Measurements from ENCODE around the gene PYCR2.
A peak's percentile ranks its signal among the peaks of the same experiment; 100 is the strongest.

Gene PYCR2

DNA sequence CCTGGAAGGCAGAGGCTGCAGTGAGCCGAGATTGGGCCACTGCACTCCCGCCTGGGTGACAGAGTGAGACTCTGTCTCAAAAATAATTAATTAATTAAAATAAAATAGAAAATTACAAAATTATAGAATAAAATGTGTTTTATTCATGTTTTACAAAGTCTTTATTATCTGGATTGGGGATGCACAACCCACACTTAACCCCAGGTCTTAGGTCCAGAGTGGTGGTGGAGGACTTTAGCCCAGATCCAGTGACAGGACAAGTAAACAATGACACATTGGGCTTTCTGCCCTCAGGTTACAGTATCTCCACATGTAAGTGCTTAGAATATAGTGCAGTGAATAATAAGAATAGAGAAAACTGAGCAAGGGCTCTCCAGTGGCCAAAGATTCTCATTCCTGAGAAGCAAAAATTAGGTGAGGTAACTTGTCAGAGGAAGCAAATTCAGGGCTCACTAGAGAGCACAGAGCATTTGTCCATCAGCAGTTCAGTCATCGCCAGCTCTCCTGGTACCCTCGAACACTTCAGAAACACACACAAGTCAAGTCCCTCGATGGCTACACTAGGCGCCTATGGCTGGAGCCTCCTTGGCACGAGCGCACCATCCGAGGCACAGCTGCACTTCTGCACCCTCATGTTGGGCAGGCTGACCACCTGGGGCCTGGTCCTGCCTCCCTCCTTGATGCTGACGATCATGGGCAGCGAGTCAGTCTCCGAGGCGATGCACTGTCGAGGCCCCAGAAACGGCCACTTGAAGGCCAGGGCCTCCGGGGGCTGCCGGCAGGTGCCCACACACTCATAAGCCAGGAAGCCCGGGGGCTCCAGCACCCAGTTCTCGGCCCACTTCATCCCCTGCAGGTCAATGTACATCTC is 37.7 kb downstream of the PYCR2 start:
- no peak overlapping the region for H2BK5ac ChIP-seq (ENCODE audit: low read length)
- no peak overlapping the region for H2BK120ac ChIP-seq (ENCODE audit: low read depth, low read length)
- no peak overlapping the region for H2AFZ ChIP-seq (ENCODE audit: low read length)
- no peak overlapping the region for H2BK15ac ChIP-seq (ENCODE audit: low read length)
- no peak overlapping the region for H3K9ac ChIP-seq (ENCODE audit: low read depth, low read length, poor library complexity)
- H4K91ac ChIP-seq (ENCODE audit: low read depth, low read length, poor library complexity) = no peak overlapping the region
- H3K9me3 ChIP-seq (replicated peaks in 1 of 2; ENCODE audit: control insufficient read depth in 2 of 2, insufficient read depth in 1 of 2, low read depth in 1 of 2, low read length in 2 of 2) = no peaks in the 10 kb centered on the region
- no peaks in the 10 kb centered on the region for H3K79me1 ChIP-seq (ENCODE audit: low read depth, low read length)
- peak overlapping the region; percentile 99 for H3K23ac ChIP-seq (ENCODE audit: low read depth, low read length, poor library complexity)
- H3K27ac ChIP-seq (replicated peaks; ENCODE audit: low read length) = no peak overlapping the region
- H3K36me3 ChIP-seq (replicated peaks in 1 of 2; ENCODE audit: control insufficient read depth in 2 of 2, insufficient read depth in 2 of 2, low read length in 2 of 2) = no peaks in the 10 kb centered on the region
- H3K4ac ChIP-seq (ENCODE audit: low read length) = no peak overlapping the region
- WGBS, 2 donors (ENCODE audit: extremely low coverage in 2 of 2, insufficient read length in 2 of 2, insufficient replicate concordance in 1 of 2) = no CpG with 5 or more reads among the region's 19 CpGs
- H3K4me2 ChIP-seq (ENCODE audit: insufficient read depth, low read length, poor library complexity, severe bottlenecking) = no peak overlapping the region
- no peak overlapping the region for H3K4me3 ChIP-seq (ENCODE audit: low read length in 2 of 2)
- no peak overlapping the region for H2AK5ac ChIP-seq (ENCODE audit: low read depth, low read length)
- H3K18ac ChIP-seq (ENCODE audit: low read length) = no peak overlapping the region
- H2BK12ac ChIP-seq (ENCODE audit: low read length) = no peak overlapping the region
- peaks cover 5 to 14% of the 10 kb centered on the region in 2 donors for H3K4me1 ChIP-seq (ENCODE audit: control insufficient read depth in 2 of 2, insufficient read depth in 1 of 2, low read depth in 1 of 2, low read length in 2 of 2)
- peaks cover 0 to 31% (median 2%) of the 10 kb centered on the region in 3 experiments for H3K27me3 ChIP-seq (ENCODE audit: control insufficient read depth in 3 of 3, insufficient read depth in 3 of 3, low read depth in 1 of 3, low read length in 3 of 3)
- DNase-seq (ENCODE audit: low spot score) = no peak
- no peak overlapping the region for H3K14ac ChIP-seq (ENCODE audit: low read length)
- H4K8ac ChIP-seq (ENCODE audit: low read depth, low read length) = no peak overlapping the region

DNA sequence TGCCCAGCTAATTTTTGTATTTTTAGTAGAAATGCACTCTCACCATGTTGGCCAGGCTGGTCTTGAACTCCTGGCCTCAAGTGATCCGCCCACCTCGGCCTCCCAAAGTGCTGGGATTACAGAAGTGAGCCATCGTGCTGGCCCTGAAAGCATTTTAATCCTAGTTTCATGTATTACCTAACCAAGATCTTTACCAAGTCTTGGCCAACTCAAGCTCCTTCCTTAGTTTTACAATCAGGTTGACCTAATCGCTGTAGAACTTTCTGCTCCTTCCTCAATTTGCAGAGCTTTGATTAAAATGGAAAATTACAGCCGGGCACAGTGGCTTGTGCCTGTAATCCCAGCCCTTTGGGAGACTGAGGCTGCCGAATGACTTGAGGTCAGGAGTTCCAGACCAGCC is 38.7 kb downstream of the PYCR2 start:
- DNase-seq (ENCODE audit: low spot score) = no peak
- Histone ChIP-seq H3K79me1 (ENCODE audit: low read depth, low read length) (no peaks in the 10 kb centered on the region), H3K14ac (ENCODE audit: low read length) (no peak overlapping the region), H2BK12ac (ENCODE audit: low read length) (no peak overlapping the region), H3K27ac (replicated peaks; ENCODE audit: low read length) (no peak overlapping the region), H3K36me3 (replicated peaks in 1 of 2; ENCODE audit: control insufficient read depth in 2 of 2, insufficient read depth in 2 of 2, low read length in 2 of 2) (no peaks in the 10 kb centered on the region), H4K8ac (ENCODE audit: low read depth, low read length) (no peak overlapping the region), H2BK15ac (ENCODE audit: low read length) (no peak overlapping the region), H3K4me3 (ENCODE audit: low read length in 2 of 2) (no peak overlapping the region), H3K27me3 (ENCODE audit: control insufficient read depth in 3 of 3, insufficient read depth in 3 of 3, low read depth in 1 of 3, low read length in 3 of 3) (peaks cover 0 to 32% (median 2%) of the 10 kb centered on the region in 3 experiments), H3K4me1 (ENCODE audit: control insufficient read depth in 2 of 2, insufficient read depth in 1 of 2, low read depth in 1 of 2, low read length in 2 of 2) (peaks cover 8 to 18% of the 10 kb centered on the region in 2 donors), H3K4ac (ENCODE audit: low read length) (no peak overlapping the region), H3K4me2 (ENCODE audit: insufficient read depth, low read length, poor library complexity, severe bottlenecking) (no peak overlapping the region), H2BK5ac (ENCODE audit: low read length) (no peak overlapping the region), H2AK5ac (ENCODE audit: low read depth, low read length) (no peak overlapping the region), H4K91ac (ENCODE audit: low read depth, low read length, poor library complexity) (no peak overlapping the region), H3K23ac (ENCODE audit: low read depth, low read length, poor library complexity) (peak overlapping the region; percentile 91), H2AFZ (ENCODE audit: low read length) (no peak overlapping the region), H2BK120ac (ENCODE audit: low read depth, low read length) (no peak overlapping the region), H3K18ac (ENCODE audit: low read length) (no peak overlapping the region), H3K9ac (ENCODE audit: low read depth, low read length, poor library complexity) (no peak overlapping the region), H3K9me3 (replicated peaks in 1 of 2; ENCODE audit: control insufficient read depth in 2 of 2, insufficient read depth in 1 of 2, low read depth in 1 of 2, low read length in 2 of 2) (no peaks in the 10 kb centered on the region)
- no CpG with 5 or more reads among the region's 6 CpGs for WGBS, 2 donors (ENCODE audit: extremely low coverage in 2 of 2, insufficient read length in 2 of 2, insufficient replicate concordance in 1 of 2)

DNA sequence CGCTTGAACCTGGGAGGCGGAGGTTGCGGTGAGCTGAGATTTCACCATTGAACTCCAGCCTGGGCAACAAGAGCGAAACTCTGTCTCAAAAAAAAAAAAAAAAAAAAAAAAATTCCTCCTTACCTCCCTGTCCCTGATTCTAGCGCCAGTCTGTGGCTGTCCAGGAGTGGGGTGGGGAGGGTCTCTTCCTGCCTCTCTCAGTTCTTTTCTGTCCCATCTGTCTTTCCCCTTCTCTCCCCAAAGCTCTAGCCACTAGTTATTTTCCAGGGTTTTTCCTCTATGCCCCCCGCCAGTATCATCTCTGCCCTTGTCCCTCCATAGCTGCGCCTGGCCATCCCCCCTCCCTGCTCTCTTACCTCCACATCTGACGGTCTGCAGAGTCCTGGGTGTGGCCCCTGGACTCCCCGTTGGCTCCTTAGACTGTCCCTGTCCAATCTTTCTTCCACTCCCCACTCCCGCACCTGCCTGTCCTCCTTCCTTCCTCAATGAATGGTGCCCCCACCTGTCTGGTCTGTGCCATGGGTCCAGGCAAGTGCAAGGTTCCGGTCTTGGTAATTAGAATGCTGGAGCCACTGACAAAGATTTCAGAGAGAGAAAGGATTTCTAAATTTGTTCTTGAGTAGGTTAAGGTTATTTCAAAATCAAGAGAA is 40.3 kb downstream of the PYCR2 start:
- Histone ChIP-seq H3K27ac (replicated peaks; ENCODE audit: low read length) (no peak overlapping the region), H2BK120ac (ENCODE audit: low read depth, low read length) (no peak overlapping the region), H3K27me3 (ENCODE audit: control insufficient read depth in 3 of 3, insufficient read depth in 3 of 3, low read depth in 1 of 3, low read length in 3 of 3) (peaks cover 0 to 36% (median 2%) of the 10 kb centered on the region in 3 experiments), H2BK12ac (ENCODE audit: low read length) (no peak overlapping the region), H2BK5ac (ENCODE audit: low read length) (no peak overlapping the region), H3K18ac (ENCODE audit: low read length) (no peak overlapping the region), H3K14ac (ENCODE audit: low read length) (peak overlapping the region; percentile 14), H3K9me3 (replicated peaks in 1 of 2; ENCODE audit: control insufficient read depth in 2 of 2, insufficient read depth in 1 of 2, low read depth in 1 of 2, low read length in 2 of 2) (no peaks in the 10 kb centered on the region), H3K23ac (ENCODE audit: low read depth, low read length, poor library complexity) (peak overlapping the region; percentile 90), H3K4me2 (ENCODE audit: insufficient read depth, low read length, poor library complexity, severe bottlenecking) (no peak overlapping the region), H4K91ac (ENCODE audit: low read depth, low read length, poor library complexity) (no peak overlapping the region), H3K4ac (ENCODE audit: low read length) (no peak overlapping the region), H3K36me3 (replicated peaks in 1 of 2; ENCODE audit: control insufficient read depth in 2 of 2, insufficient read depth in 2 of 2, low read length in 2 of 2) (peaks cover 0 to 4% of the 10 kb centered on the region in 2 donors), H4K8ac (ENCODE audit: low read depth, low read length) (no peak overlapping the region), H2BK15ac (ENCODE audit: low read length) (no peak overlapping the region), H3K79me1 (ENCODE audit: low read depth, low read length) (no peaks in the 10 kb centered on the region), H3K9ac (ENCODE audit: low read depth, low read length, poor library complexity) (no peak overlapping the region), H3K4me1 (ENCODE audit: control insufficient read depth in 2 of 2, insufficient read depth in 1 of 2, low read depth in 1 of 2, low read length in 2 of 2) (peaks cover 8 to 15% of the 10 kb centered on the region in 2 donors), H3K4me3 (ENCODE audit: low read length in 2 of 2) (no peak overlapping the region), H2AK5ac (ENCODE audit: low read depth, low read length) (no peak overlapping the region), H2AFZ (ENCODE audit: low read length) (no peak overlapping the region)
- no CpG with 5 or more reads among the region's 11 CpGs for WGBS, 2 donors (ENCODE audit: extremely low coverage in 2 of 2, insufficient read length in 2 of 2, insufficient replicate concordance in 1 of 2)
- no peak for DNase-seq (ENCODE audit: low spot score)
